GM19395 (cell line): ENCODE data around the gene SPON1.
"Not testable (repeated sequence)": the region's sequence is repeated elsewhere in the genome, so short reads cannot be mapped to it uniquely, and the experiment has no call there.

ENCODE experiments used
- ATAC-seq: cut with Tn5 transposase; IDR thresholded peaks from one replicate; pipeline ENCODE4 v1.9.1; 2021; ENCODE audit warnings: mild to moderate bottlenecking, moderate library complexity; ENCODE audit not compliant: unreplicated experiment

SPON1 gene

GRCh38 chr11:13974631-13975030 lies 12.1 kb downstream of the SPON1 start:
- no peak for ATAC-seq

GRCh38 chr11:13983081-13983751 lies 20.7 kb downstream of the SPON1 start:
- ATAC-seq, result no peak

- ATAC-seq, result no peak
Measured at GRCh38 chr11:13984616-13985450, 22.3 kb downstream of the SPON1 start.

GRCh38 chr11:13986695-13987094 lies 24.2 kb downstream of the SPON1 start:
- not testable (repeated sequence) for ATAC-seq

GRCh38 chr11:13992158-13992856 lies 29.8 kb downstream of the SPON1 start:
- ATAC-seq, result not testable (repeated sequence)

- no peak for ATAC-seq
Measured at GRCh38 chr11:13993096-13993765, 30.7 kb downstream of the SPON1 start.

GRCh38 chr11:13997881-13998280 lies 35.4 kb downstream of the SPON1 start:
- no peak for ATAC-seq

- ATAC-seq, result no peak
Measured at GRCh38 chr11:13999704-14000103, 37.2 kb downstream of the SPON1 start.

GRCh38 chr11:14001597-14001996 lies 39.1 kb downstream of the SPON1 start:
- ATAC-seq, result no peak

GRCh38 chr11:14007566-14007965 lies 45.0 kb downstream of the SPON1 start:
- ATAC-seq, result no peak

GRCh38 chr11:14010665-14011064 lies 48.1 kb downstream of the SPON1 start:
- no peak for ATAC-seq

GRCh38 chr11:14012846-14013245 lies 50.3 kb downstream of the SPON1 start:
- ATAC-seq, result no peak

- ATAC-seq, result no peak
Measured at GRCh38 chr11:14015711-14016110, 53.2 kb downstream of the SPON1 start.

GRCh38 chr11:14018441-14018840 lies 55.9 kb downstream of the SPON1 start:
- no peak for ATAC-seq

GRCh38 chr11:14021738-14022137 lies 59.2 kb downstream of the SPON1 start:
- no peak for ATAC-seq

GRCh38 chr11:14022251-14022650 lies 59.7 kb downstream of the SPON1 start:
- no peak for ATAC-seq

GRCh38 chr11:14022821-14023220 lies 60.3 kb downstream of the SPON1 start:
- no peak for ATAC-seq

GRCh38 chr11:14026961-14027360 lies 64.4 kb downstream of the SPON1 start:
- ATAC-seq, result no peak

- no peak for ATAC-seq
Measured at GRCh38 chr11:14027525-14027924, 65.0 kb downstream of the SPON1 start.

- no peak for ATAC-seq
Measured at GRCh38 chr11:14029440-14029839, 66.9 kb downstream of the SPON1 start.
